NK-92 (cell line): ENCODE measurements around the gene RILP.
"Not testable (repeated sequence)": the region's sequence is repeated elsewhere in the genome, so short reads cannot be mapped to it uniquely, and the experiment has no call there.

ENCODE experiments used
- DNase-seq: peaks from one replicate; lab custom pipeline; 2025; ENCODE audit not compliant: unreplicated experiment; lab: John Stamatoyannopoulos, UW

Gene RILP

GRCh38 chr17:1649844-1650501 is at the start of gene RILP:
RILP (minus strand) TSS chr17:1649866; CDS start chr17:1649804, 62 bp downstream.
- DNase-seq: no peak

- no peak for DNase-seq
These were observed 48.0 kb upstream of the RILP start for GRCh38 chr17:1697681-1698080.

- no peak for DNase-seq
These were observed 45.7 kb upstream of the RILP start for GRCh38 chr17:1695365-1695764.

GRCh38 chr17:1693339-1693738 is 43.7 kb upstream of the RILP start:
- DNase-seq: no peak

- DNase-seq: no peak
These were observed 41.0 kb upstream of the RILP start for GRCh38 chr17:1690544-1691221.

GRCh38 chr17:1688405-1688804 is 38.7 kb upstream of the RILP start:
- not testable (repeated sequence) for DNase-seq

- DNase-seq: no peak
These were observed 36.4 kb upstream of the RILP start for GRCh38 chr17:1686086-1686485.

- DNase-seq: peak; percentile 69
These were observed 34.9 kb upstream of the RILP start, which contains the start of gene PRPF8 for GRCh38 chr17:1684378-1685189. PRPF8 (minus strand) TSS chr17:1684867; CDS start chr17:1684571, 296 bp downstream.

GRCh38 chr17:1683459-1683858 is 33.8 kb upstream of the RILP start:
- DNase-seq: no peak

GRCh38 chr17:1676401-1676800 is 26.7 kb upstream of the RILP start:
- no peak for DNase-seq

- no peak for DNase-seq
These were observed 23.5 kb upstream of the RILP start for GRCh38 chr17:1673041-1673785.

GRCh38 chr17:1663934-1664333 is 14.3 kb upstream of the RILP start:
- DNase-seq: not testable (repeated sequence)

- no peak for DNase-seq
These were observed 11.4 kb upstream of the RILP start for GRCh38 chr17:1661045-1661444.

- DNase-seq: no peak
These were observed 8.4 kb upstream of the RILP start for GRCh38 chr17:1658100-1658499.

GRCh38 chr17:1653735-1654134 is 4.1 kb upstream of the RILP start:
- DNase-seq: no peak

- not testable (repeated sequence) for DNase-seq
These were observed 3.1 kb upstream of the RILP start for GRCh38 chr17:1652794-1653193.

- no peak for DNase-seq
These were observed 1.8 kb upstream of the RILP start for GRCh38 chr17:1651559-1651844.

GRCh38 chr17:1650731-1651558 is 1.3 kb upstream of the RILP start:
- no peak for DNase-seq

GRCh38 chr17:1648963-1649843 is 463 bp downstream of the RILP start:
- peak; percentile 27 for DNase-seq
